Stimulated activated CD4-positive, alpha-beta T cell treated with anti-CD3 and anti-CD28 coated beads, Interleukin-12 subunit alpha, Interleukin-12 subunit beta, amount 100 ng/mL, for 24 hours (primary cell): ENCODE measurements around the gene CRACR2A.

Experiments used
- DNase-seq, 2 experiments: peaks; one replicate each; pipeline ENCODE4 v3.0.0-alpha.2; 2020; ENCODE audit warnings: low read depth in 2 of 2

The CRACR2A gene

GRCh38 chr12:3598896-3599860 lies 153.7 kb downstream of the CRACR2A start:
- DNase-seq = no peak

DNA sequence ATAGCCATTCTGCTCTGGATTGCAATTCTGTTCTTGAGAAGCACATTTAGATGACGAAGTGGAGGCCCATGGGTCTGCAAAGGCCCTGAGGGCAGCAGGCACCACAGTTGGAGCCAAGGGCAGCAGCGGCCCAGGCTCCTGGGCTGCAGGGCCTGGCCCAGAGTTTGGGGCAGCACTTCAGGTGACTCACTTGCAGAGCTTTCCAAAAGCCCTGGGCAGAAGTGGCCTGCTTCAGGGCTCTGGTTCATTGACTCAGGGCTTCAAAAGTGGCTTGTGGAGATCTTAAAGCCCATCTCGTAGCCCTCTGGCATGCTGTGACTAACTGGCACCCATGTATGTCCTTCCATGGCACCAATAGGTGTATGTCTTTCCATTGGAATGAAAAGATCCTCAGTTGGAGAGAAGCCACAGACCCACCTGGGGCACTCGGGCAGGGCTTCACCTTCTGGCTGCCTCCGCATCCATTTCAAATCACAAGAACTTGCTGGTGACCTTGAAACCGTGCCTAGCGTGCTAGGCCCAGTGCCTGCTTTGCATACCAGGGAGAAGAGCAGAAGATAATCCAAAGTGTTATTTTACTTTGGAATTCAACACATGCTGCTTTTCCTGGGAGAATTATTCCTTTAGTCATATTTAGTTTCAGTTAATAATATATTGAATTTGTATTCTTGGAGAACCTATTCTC lies 155.2 kb downstream of the CRACR2A start:
- no peak for DNase-seq

DNA sequence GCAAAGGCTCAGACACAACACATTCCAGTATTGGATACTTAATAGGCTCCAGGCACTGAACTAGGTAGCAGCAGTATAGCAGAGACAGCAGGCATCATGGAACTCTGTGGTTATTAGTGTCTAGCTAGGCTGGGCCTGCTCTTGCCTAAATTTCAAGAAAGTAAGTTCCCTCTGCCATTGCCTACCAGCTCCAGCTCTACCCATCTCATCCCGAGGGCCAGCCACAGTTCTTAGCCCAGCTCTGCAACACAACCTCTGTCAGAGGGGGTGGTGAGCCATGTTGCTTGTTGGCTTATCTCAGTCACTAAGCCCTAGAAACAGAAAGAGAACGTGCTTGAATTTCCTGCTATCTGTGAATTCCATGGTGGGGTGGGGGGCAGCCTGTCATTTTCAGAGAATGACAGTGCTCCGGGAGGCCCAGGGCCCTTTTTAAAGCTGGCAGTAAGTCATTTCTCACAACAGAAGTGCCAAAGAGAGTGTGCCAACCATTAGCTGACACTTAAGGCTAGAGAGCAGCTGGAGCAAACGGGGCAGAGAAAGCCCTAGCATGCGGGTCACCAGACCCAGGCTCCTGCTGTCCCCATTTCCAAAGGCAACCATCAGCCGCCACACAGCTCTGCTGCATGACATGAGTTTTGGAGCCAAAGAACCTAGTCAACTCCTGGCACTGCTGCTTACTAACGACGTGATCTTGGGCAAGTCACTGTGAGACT lies 156.1 kb downstream of the CRACR2A start:
- DNase-seq = no peak

GRCh38 chr12:3595721-3596120 lies 157.2 kb downstream of the CRACR2A start:
- DNase-seq = no peak

DNA sequence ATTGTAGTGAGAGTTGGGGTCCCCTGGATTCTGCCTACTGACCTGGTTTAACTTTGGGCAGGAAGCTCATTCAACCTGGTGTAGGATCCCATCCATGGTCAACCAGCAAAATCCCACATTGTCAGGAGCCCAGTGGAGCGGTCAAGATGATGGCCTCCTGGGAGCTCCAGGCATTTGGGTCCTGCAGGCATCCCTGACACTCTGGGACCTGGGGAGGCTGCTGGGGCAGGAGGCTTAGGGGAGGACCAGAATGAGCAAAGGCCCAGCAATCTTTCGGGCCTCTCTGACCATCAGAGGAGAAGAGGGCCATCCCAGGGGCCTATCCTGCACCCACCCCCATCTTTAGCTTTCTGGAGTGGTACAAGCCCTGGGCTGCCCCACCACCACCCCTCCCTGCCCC lies 157.9 kb downstream of the CRACR2A start:
- no peak for DNase-seq

- DNase-seq = no peak
Observed at GRCh38 chr12:3593906-3594483, 158.9 kb downstream of the CRACR2A start.

- DNase-seq = no peak
Observed at GRCh38 chr12:3592856-3593625, 159.9 kb downstream of the CRACR2A start.

- DNase-seq = no peak
Observed at GRCh38 chr12:3589745-3590144, 163.2 kb downstream of the CRACR2A start.

GRCh38 chr12:3587402-3588013 lies 165.4 kb downstream of the CRACR2A start:
- DNase-seq = no peak

DNA sequence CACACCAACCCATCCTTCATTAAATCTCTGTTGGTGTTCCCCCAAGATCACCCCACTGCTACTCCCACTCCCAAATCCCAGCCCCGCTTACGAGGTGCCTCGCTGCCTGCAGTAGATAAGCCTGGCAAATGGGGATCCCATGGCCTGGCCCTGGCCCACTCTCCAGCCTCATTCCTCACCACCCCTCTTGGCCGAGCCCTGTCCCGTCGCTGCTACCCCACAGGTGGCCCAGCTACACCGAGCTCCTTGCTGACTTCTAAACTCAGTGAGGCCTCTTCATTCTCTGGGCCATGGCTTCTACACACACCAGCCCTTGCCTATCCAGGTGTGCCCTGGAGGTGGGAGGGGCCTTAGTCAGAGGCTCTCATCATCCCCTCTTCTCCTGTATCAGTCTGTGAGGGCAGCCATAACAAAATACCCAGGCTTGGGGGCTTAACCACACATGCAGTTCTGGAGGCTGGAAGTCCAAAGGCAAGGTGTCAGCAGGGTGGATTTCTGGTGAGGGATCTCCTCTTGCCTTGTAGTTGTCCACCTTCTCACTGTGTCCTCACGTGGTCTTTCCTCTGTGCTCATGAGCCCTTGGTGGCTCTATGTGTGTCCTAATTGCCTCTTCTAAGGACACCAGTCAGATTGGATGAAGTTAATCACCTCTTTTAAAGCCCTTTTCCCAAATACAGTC lies 169.1 kb downstream of the CRACR2A start:
- DNase-seq = no peak

- no peak for DNase-seq
Observed at GRCh38 chr12:3580094-3580749, 172.7 kb downstream of the CRACR2A start.

- DNase-seq = no peak
Observed at GRCh38 chr12:3579446-3580093, 173.3 kb downstream of the CRACR2A start.

DNA sequence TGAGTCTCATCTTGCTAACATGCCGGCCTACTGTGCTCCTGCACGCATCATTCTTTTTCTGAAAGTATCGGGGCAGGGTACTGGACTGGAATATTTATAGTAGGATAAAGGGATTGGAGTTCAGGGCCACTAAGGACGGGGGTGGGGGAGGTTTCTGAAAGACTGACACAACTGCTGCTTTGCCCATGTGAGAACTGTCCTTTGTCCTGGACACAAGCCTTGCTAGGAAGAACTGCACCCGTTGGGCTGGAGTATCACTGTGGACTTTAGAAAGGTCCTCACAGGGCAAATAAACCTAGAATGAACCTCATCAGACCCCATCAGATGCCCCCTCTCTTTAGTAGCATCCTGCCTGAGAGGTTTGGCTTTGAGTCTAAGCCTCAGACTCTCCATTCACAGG lies 174.4 kb downstream of the CRACR2A start:
- no peak for DNase-seq

GRCh38 chr12:3576891-3577290 lies 176.0 kb downstream of the CRACR2A start:
- DNase-seq = no peak

GRCh38 chr12:3574986-3575385 lies 177.9 kb downstream of the CRACR2A start:
- no peak for DNase-seq

GRCh38 chr12:3572560-3572959 lies 180.3 kb downstream of the CRACR2A start:
- no peak for DNase-seq

DNA sequence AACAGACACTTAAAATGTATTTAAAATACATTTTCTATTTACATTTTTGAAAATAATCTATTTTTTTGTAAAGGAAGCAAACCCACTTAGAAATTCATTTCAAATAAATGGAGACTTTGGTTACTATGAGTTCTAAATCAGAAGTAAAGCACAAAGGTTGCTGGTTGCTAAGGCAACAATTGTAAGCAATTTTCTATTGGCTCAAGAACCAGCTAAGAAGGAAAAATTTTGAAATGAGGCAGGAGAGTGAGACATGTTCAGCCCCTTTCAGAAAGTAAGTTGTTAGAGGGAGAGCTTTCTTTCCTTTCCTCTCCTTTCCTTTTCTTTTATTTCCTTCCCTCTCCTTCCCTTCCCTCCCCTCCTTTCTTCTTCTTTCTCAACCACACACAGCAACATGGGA lies 181.2 kb downstream of the CRACR2A start:
- no peak for DNase-seq

DNA sequence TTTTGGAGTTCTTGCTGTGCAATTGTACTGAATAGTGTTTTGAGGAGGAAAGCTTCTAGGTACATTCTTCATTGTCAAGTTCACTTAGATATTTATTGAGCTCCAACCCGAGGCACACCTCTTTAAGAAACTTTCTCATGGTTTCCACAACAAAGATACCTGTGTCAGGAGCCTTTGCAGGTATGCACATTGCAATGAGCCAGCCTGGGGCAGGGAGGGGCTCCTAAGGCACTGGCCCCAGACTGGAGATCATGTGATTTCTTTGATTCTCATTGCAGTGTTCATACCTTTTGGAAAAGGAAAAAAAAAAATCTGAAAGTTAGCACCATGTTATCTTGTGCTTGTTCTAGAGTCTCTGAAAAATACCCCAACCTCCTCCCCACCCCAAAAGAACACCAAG lies 181.6 kb downstream of the CRACR2A start:
- DNase-seq = no peak

DNA sequence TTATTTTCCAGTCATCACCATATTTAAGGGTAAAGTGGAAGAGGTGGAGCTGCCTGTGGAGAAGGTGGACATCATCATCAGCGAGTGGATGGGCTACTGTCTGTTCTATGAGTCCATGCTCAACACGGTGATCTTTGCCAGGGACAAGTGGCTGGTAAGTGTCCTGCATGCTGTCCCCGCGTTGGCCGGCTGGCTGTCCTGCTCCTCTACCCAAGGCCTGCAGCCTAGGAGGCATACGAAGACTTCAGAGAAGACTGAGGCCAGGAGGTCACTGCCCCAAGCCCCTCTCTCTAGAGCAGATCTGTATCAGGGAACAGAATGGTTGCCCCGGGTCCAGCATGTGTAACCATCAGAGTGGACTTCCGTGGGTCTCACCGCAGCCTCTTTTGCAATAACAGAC lies 184.2 kb downstream of the CRACR2A start:
- DNase-seq = no peak
